ENCODE measurements around the gene GPC5.

- TF ChIP-seq FOXP2 (optimal IDR thresholded peaks at IDR 0.05; ENCODE audit: borderline replicate concordance, extremely low read depth, extremely low read length, insufficient read depth), result no peak
- TF ChIP-seq REST (IDR thresholded peaks at IDR 0.05; ENCODE audit: insufficient read depth in 1 of 2, low read depth in 2 of 2, low read length in 2 of 2), result no peak
- TF ChIP-seq POLR2AphosphoS5 (IDR thresholded peaks at IDR 0.05; ENCODE audit: low read depth, low read length), result no peak
- no peak for TF ChIP-seq TAF1 (IDR thresholded peaks at IDR 0.05; ENCODE audit: borderline replicate concordance, insufficient read depth, low read length)
Measured at GRCh38 chr13:91868351-91868750, 469.9 kb downstream of the GPC5 start.

Measured in PFSK-1 (cell line).